Smooth muscle cell (in vitro differentiated cells): ENCODE results near the gene JUN. TPM values are rescaled to one million over a fixed set of nuclear protein-coding genes. Genes with fewer than 3 reads are reported as not detected.

Experiments
- DNase-seq: peaks from one replicate; lab custom pipeline; 2025; ENCODE audit not compliant: unreplicated experiment; lab: John Stamatoyannopoulos, UW
- H2AFZ ChIP-seq: fragments of 200-600 bp; sonication (generic); 2 replicates; pipeline ENCODE4 v1.6.0; 2016; ENCODE audit warnings: antibody characterized with exemption, low read depth, mild to moderate bottlenecking
- H3F3A ChIP-seq: fragments of 200-600 bp; sonication (generic); 2 replicates; pipeline ENCODE4 v1.6.0; 2017; ENCODE audit warnings: antibody characterized with exemption, low read depth
- H3K27ac ChIP-seq: fragments of 200-600 bp; sonication (generic); 2 replicates; pipeline ENCODE4 v1.5.1; 2016; ENCODE audit warnings: low read depth, mild to moderate bottlenecking
- H3K27me3 ChIP-seq: fragments of 200-600 bp; sonication (generic); 2 replicates; pipeline ENCODE4 v1.6.1; 2016; ENCODE audit warnings: low read depth, mild to moderate bottlenecking
- H3K36me3 ChIP-seq: fragments of 200-600 bp; sonication (generic); 2 replicates; pipeline ENCODE4 v1.5.1; 2016; ENCODE audit warnings: low read depth
- H3K4me1 ChIP-seq: fragments of 200-600 bp; sonication (generic); 2 replicates; pipeline ENCODE4 v1.5.1; 2016; ENCODE audit warnings: low read depth
- H3K4me2 ChIP-seq: fragments of 200-600 bp; sonication (generic); 2 replicates; pipeline ENCODE4 v1.6.0; 2016; ENCODE audit warnings: mild to moderate bottlenecking
- H3K4me3 ChIP-seq: fragments of 200-600 bp; sonication (generic); 2 replicates; pipeline ENCODE4 v1.5.1; 2016; ENCODE audit warnings: mild to moderate bottlenecking
- H3K79me2 ChIP-seq: fragments of 200-600 bp; sonication (generic); 2 replicates; pipeline ENCODE4 v1.6.0; 2016; ENCODE audit warnings: low read depth, mild to moderate bottlenecking
- H3K9ac ChIP-seq: fragments of 200-600 bp; sonication (generic); 2 replicates; pipeline ENCODE4 v1.6.0; 2016; ENCODE audit warnings: low read depth
- H3K9me3 ChIP-seq: fragments of 200-600 bp; sonication (generic); replicated peaks from 2 replicates; pipeline ENCODE4 v1.5.1; 2016; ENCODE audit warnings: low read depth
- H4K20me1 ChIP-seq: fragments of 200-600 bp; sonication (generic); 2 replicates; pipeline ENCODE4 v1.6.0; 2016; ENCODE audit warnings: low read depth
- WGBS: methylation state at CpG from one replicate; pipeline ENCODE4 v1.1.7; 2016; ENCODE audit warnings: low lambda C conversion rate; 5-methylcytosine and 5-hydroxymethylcytosine counted together
- polyA plus RNA-seq: library from polyadenylated mRNA; unstranded; fragments of >200 nt; fragmentation: Nextera tagmentation; extraction: Ambion mirVana; gene quantifications from 2 replicates; pipeline ENCODE4 v1.2.1, GENCODE V29; 2016
- total RNA-seq: library from RNA; depleted of rRNA; stranded (reverse); fragments of >200 nt; gene quantifications from 2 replicates; pipeline ENCODE4 v1.2.3, GENCODE V29; 2014
- TF ChIP-seq, protein P1 (sequence below): fragments of 200-600 bp; sonication (generic); IDR thresholded peaks from 2 replicates; pipeline ENCODE4 v1.5.1; 2017; ENCODE audit warnings: borderline replicate concordance, mild to moderate bottlenecking, antibody characterized with exemption; ENCODE audit not compliant: insufficient read depth, poor library complexity, severe bottlenecking

The JUN gene
- total and polyA plus RNA-seq, 2 experiments from 2014 or later = 200 to 286 TPM

DNA sequence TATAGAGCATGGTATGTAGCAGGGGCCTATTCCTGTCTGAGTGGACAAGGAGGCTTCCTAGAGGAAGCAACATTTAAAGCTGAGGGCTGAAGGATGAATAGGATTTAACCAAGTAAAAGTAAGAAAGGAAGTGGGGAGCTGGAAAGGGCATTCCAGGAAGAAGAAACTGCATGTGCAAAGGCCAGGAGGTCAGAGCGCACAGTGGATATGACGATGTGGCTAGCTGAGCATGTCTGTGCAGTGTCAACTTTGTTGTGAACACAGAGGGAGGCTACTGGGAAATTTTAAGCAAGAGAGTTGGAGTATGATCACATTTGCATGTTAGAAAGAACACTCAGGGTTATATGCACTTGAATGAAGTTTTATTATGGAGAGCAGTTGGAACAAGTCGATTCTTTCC is 28.6 kb upstream of the JUN start:
- Histone ChIP-seq H3K36me3 (no peaks in the 10 kb centered on the region), H2AFZ (no peak overlapping the region), H3K79me2 (no peaks in the 10 kb centered on the region), H3K4me1 (peaks cover 24% of the 10 kb centered on the region), H3K4me3 (no peak overlapping the region), H3F3A (peaks cover 27% of the 10 kb centered on the region), H3K27ac (no peak overlapping the region), H3K4me2 (no peak overlapping the region), H3K9ac (no peak overlapping the region), H3K27me3 (no peaks in the 10 kb centered on the region), H4K20me1 (no peaks in the 10 kb centered on the region), H3K9me3 (no peaks in the 10 kb centered on the region)
- 76% methylated on average over 3 of the region's 3 CpGs for WGBS
- no peak for DNase-seq
- TF ChIP-seq, protein P1, sequence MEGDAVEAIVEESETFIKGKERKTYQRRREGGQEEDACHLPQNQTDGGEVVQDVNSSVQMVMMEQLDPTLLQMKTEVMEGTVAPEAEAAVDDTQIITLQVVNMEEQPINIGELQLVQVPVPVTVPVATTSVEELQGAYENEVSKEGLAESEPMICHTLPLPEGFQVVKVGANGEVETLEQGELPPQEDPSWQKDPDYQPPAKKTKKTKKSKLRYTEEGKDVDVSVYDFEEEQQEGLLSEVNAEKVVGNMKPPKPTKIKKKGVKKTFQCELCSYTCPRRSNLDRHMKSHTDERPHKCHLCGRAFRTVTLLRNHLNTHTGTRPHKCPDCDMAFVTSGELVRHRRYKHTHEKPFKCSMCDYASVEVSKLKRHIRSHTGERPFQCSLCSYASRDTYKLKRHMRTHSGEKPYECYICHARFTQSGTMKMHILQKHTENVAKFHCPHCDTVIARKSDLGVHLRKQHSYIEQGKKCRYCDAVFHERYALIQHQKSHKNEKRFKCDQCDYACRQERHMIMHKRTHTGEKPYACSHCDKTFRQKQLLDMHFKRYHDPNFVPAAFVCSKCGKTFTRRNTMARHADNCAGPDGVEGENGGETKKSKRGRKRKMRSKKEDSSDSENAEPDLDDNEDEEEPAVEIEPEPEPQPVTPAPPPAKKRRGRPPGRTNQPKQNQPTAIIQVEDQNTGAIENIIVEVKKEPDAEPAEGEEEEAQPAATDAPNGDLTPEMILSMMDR = no peak

DNA sequence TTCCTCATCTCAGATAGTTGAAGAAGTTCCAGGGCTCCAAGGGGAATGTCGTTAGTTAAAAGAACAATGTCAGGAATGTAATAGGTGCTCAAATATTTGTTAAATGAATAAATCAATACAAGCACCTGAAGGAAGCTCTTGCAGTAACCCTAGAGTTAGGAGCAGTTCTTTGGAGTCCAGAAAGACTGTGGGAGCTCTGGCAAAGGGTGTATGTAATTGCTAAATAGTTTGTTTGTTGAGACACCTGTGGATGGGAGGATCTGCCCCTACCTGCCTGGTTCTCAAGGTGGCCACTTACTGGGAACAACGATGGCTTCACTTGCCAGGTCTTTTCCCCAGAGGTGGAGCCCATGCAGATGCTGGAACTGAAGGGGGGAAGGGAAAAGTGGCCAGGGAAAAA is 27.5 kb upstream of the JUN start:
- TF ChIP-seq, protein P1 = no peak
- Histone ChIP-seq H3K79me2 (no peaks in the 10 kb centered on the region), H3K27me3 (no peaks in the 10 kb centered on the region), H3K27ac (no peak overlapping the region), H2AFZ (no peak overlapping the region), H3K4me1 (peaks cover 24% of the 10 kb centered on the region), H3K9ac (no peak overlapping the region), H3F3A (peaks cover 22% of the 10 kb centered on the region), H3K4me2 (no peak overlapping the region), H3K36me3 (no peaks in the 10 kb centered on the region), H3K4me3 (no peak overlapping the region), H4K20me1 (no peaks in the 10 kb centered on the region), H3K9me3 (no peaks in the 10 kb centered on the region)
- DNase-seq = no peak
- WGBS = 81% methylated on average over 2 of the region's 2 CpGs

DNA sequence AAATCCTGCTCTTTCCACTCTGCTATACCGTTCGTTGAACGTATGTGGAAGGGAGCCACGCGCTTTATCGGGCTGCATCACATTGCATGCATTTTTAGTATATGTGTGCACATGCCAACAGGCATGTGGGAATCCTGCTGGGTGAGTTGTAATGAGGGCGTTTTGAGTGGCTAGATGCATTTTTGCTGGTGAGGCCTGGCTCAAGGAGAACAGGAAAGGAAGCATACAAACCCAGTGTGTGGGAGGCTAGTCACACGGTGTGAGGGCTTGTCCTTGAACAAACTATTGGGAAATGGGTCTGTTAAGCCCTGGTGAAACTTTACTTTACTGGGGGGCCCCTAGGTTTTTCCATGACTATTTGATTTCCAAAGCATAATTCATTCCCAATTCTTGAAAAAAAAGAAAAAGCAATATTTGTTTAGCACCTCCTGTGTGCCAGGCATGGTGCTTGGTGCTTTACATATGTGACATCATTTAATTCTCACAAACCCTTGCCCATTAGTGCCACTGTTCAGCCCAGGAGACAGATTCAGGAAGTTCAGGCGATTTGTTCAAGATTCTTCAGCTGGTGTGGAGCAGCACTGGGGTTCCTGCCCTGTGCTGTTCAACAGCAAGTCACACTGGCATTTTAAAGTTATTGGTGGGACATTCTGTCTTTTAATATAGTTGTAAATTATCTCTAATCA is 25.6 kb upstream of the JUN start:
- peak overlapping the region; percentile 86 for H3K27ac ChIP-seq
- no peak overlapping the region for H2AFZ ChIP-seq
- H3F3A ChIP-seq = peaks cover 12% of the 10 kb centered on the region
- peaks cover 9% of the 10 kb centered on the region for H3K4me1 ChIP-seq
- H3K4me3 ChIP-seq = no peak overlapping the region
- H4K20me1 ChIP-seq = no peaks in the 10 kb centered on the region
- H3K27me3 ChIP-seq = no peaks in the 10 kb centered on the region
- DNase-seq = no peak
- peak overlapping the region; percentile 63 for H3K4me2 ChIP-seq
- H3K36me3 ChIP-seq = no peaks in the 10 kb centered on the region
- 21% methylated on average over 9 of the region's 9 CpGs for WGBS
- H3K79me2 ChIP-seq = no peaks in the 10 kb centered on the region
- H3K9ac ChIP-seq = peak overlapping the region; percentile 35
- H3K9me3 ChIP-seq = no peaks in the 10 kb centered on the region
- TF ChIP-seq, protein P1 = no peak

DNA sequence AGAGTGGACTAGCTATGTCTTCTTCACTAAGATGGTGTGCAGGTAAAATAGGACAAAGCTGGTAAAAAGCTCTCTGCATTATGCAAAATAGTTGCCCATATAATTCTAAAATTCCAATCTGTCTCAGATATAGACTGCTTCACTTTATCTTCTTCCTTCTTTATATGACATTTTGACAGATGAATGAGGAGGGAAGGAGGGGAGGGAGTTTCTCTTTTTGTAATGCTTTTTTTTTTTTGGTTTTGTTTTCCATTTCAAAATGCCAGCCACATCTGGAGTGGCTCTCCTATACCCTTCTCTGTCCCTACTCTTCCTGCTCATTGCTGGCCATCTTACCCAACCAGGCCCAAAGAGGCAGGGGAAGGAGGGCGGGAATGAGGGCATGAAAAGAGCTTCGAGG is 24.2 kb upstream of the JUN start:
- H3K36me3 ChIP-seq = no peaks in the 10 kb centered on the region
- no peak overlapping the region for H3K4me3 ChIP-seq
- H3K27me3 ChIP-seq = no peaks in the 10 kb centered on the region
- H3F3A ChIP-seq = peaks cover 12% of the 10 kb centered on the region
- peaks cover 7% of the 10 kb centered on the region for H3K4me1 ChIP-seq
- H3K9me3 ChIP-seq = no peaks in the 10 kb centered on the region
- H4K20me1 ChIP-seq = no peaks in the 10 kb centered on the region
- no peak overlapping the region for H3K27ac ChIP-seq
- H2AFZ ChIP-seq = no peak overlapping the region
- TF ChIP-seq, protein P1 = no peak
- 48% methylated on average over 2 of the region's 2 CpGs for WGBS
- no peak for DNase-seq
- no peaks in the 10 kb centered on the region for H3K79me2 ChIP-seq
- no peak overlapping the region for H3K9ac ChIP-seq
- no peak overlapping the region for H3K4me2 ChIP-seq
